ENCODE measurements around the gene ZNF530.

ZNF530 gene

GRCh38 chr19:57615346-57615745 is 15.7 kb downstream of the ZNF530 start:
- DNase-seq (ENCODE audit: low spot score), result no peak

GRCh38 chr19:57620673-57621348 is 21.1 kb downstream of the ZNF530 start:
- DNase-seq (ENCODE audit: low spot score), result no peak

- DNase-seq (ENCODE audit: low spot score), result no peak
Measured at GRCh38 chr19:57623091-57623490, 23.4 kb downstream of the ZNF530 start.

GRCh38 chr19:57632987-57633831 is 33.5 kb downstream of the ZNF530 start, which contains the start of gene ZNF211:
TSS of gene ZNF211 (plus strand) at chr19:57633168. CDS start at chr19:57633347, 179 bp downstream.
- DNase-seq (ENCODE audit: low spot score), result peak; percentile 94

GRCh38 chr19:57633832-57634131 is 34.1 kb downstream of the ZNF530 start:
- no peak for DNase-seq (ENCODE audit: low spot score)

- no peak for DNase-seq (ENCODE audit: low spot score)
Measured at GRCh38 chr19:57637379-57637778, 37.7 kb downstream of the ZNF530 start.

GRCh38 chr19:57641715-57642234 is 42.1 kb downstream of the ZNF530 start:
- no peak for DNase-seq (ENCODE audit: low spot score)

GRCh38 chr19:57642396-57643046 is 42.8 kb downstream of the ZNF530 start:
- DNase-seq (ENCODE audit: low spot score), result no peak

- no peak for DNase-seq (ENCODE audit: low spot score)
Measured at GRCh38 chr19:57643734-57644133, 44.0 kb downstream of the ZNF530 start.

- no peak for DNase-seq (ENCODE audit: low spot score)
Measured at GRCh38 chr19:57648331-57649003, 48.8 kb downstream of the ZNF530 start.

- DNase-seq (ENCODE audit: low spot score), result no peak
Measured at GRCh38 chr19:57651654-57651996, 51.9 kb downstream of the ZNF530 start.

GRCh38 chr19:57653689-57654088 is 54.0 kb downstream of the ZNF530 start:
- no peak for DNase-seq (ENCODE audit: low spot score)

- DNase-seq (ENCODE audit: low spot score), result no peak
Measured at GRCh38 chr19:57655443-57655842, 55.8 kb downstream of the ZNF530 start.

GRCh38 chr19:57656346-57656745 is 56.7 kb downstream of the ZNF530 start:
- no peak for DNase-seq (ENCODE audit: low spot score)

Data from putamen (tissue), 1 donor.